H7 (cell line): ENCODE measurements around the gene AUTS2. TPM values are rescaled to one million over a fixed set of nuclear protein-coding genes. Genes with fewer than 3 reads are reported as not detected.

Experiments
- DNase-seq: peaks from one replicate; pipeline ENCODE4 v3.0.0; 2012
- H3K27me3 ChIP-seq: 2 replicates; pipeline ENCODE4 v1.6.0; 2011; ENCODE audit warnings: mild to moderate bottlenecking, low read length; ENCODE audit not compliant: control insufficient read depth, insufficient read depth
- H3K36me3 ChIP-seq: replicated peaks from 2 replicates; pipeline ENCODE4 v1.5.1; 2011; ENCODE audit warnings: low read length; ENCODE audit not compliant: control insufficient read depth, insufficient read depth
- H3K4me3 ChIP-seq: 2 replicates; pipeline ENCODE4 v1.5.1; 2011; ENCODE audit warnings: low read depth, mild to moderate bottlenecking, control low read depth, low read length, moderate library complexity; ENCODE audit not compliant: insufficient read depth
- total RNA-seq: library from RNA; depleted of rRNA; stranded (reverse); fragments of >200 nt; shearing (Covaris generic); gene quantifications from 2 replicates; pipeline ENCODE4 v1.2.3, GENCODE V29; 2014

AUTS2 gene
- total RNA-seq, 1 experiment from 2014 or later = 16.1 TPM

DNA sequence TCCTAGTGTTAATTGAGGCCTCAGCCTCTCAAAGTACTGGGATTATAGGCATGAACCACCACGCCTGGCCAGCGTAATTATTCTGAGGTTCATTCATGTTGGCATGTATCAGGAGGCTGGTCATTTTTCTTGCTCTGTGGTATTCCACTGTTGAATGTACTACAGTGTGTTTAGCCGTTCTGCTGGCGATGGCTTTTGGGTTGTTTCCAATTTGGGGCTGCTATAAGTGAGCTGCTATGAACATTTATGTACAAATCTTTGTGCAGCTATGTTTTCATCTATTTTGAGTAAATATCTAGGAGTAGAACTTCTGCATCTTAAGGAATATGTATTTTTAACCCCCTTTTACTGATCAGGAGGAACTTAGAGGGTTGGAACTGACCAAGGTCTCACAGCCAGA lies 145.8 kb downstream of the AUTS2 start:
- no peak for DNase-seq
- no peaks in the 10 kb centered on the region for H3K27me3 ChIP-seq
- no peaks in the 10 kb centered on the region for H3K36me3 ChIP-seq
- no peak overlapping the region for H3K4me3 ChIP-seq

DNA sequence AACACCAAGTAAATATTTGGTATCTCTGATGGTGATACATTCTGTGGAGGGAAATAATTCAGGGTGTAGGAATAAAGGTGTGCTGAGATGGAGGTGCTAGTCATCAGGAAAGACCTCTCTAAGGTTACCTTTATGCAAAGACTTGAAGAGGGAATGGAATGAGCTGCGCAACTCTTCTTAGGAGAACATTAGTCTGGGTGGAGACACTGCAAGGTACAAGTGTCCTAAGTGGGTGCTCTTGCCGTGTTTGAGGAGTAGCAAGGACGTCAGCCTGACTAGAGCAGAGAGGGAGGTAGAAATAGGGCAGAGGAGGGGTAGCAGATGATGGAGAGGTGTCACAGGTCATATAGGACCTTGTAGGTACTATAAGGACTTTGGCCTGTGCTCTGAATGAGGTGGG lies 148.1 kb downstream of the AUTS2 start:
- Histone ChIP-seq H3K36me3 (no peaks in the 10 kb centered on the region), H3K27me3 (no peaks in the 10 kb centered on the region), H3K4me3 (no peak overlapping the region)
- no peak for DNase-seq

DNA sequence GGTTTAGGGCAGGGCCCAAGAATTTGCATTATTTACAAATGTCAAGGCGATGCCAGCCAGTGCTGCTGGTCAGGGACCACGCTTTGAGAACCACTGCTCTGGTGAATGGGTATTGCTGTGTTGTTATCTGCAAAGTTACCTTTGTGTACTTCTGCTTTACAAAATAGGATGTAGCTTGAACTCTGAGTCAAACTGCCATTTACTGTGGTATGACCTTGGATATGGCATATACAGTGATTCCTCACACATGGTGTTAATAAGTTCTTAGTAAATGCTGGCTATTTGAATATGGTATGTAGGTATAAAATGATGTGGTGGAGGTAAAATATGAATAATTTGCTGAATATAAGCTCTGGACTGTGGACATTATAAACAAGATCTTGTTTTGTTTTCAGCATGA lies 148.9 kb downstream of the AUTS2 start:
- Histone ChIP-seq H3K27me3 (no peaks in the 10 kb centered on the region), H3K36me3 (no peaks in the 10 kb centered on the region), H3K4me3 (no peak overlapping the region)
- no peak for DNase-seq

DNA sequence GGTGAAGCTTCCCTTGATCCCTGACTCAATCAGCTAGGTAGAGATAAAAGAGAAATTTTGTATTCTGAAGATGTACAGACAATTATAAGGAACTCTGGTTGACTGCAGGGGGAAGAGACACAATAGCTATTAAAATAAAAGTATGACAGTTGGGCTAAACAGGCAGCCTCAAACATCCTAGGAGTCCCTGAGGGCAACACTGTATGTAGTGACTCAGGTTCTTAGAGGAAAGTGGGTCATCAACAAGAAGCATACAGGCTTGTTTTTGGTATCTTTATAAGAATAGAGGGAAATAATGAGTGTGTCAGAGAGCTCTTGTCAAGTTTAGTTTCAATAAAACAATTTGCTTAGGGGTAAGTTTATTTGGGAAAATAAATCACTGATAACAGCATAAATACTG lies 150.3 kb downstream of the AUTS2 start:
- Histone ChIP-seq H3K4me3 (no peak overlapping the region), H3K36me3 (no peaks in the 10 kb centered on the region), H3K27me3 (no peaks in the 10 kb centered on the region)
- no peak for DNase-seq

DNA sequence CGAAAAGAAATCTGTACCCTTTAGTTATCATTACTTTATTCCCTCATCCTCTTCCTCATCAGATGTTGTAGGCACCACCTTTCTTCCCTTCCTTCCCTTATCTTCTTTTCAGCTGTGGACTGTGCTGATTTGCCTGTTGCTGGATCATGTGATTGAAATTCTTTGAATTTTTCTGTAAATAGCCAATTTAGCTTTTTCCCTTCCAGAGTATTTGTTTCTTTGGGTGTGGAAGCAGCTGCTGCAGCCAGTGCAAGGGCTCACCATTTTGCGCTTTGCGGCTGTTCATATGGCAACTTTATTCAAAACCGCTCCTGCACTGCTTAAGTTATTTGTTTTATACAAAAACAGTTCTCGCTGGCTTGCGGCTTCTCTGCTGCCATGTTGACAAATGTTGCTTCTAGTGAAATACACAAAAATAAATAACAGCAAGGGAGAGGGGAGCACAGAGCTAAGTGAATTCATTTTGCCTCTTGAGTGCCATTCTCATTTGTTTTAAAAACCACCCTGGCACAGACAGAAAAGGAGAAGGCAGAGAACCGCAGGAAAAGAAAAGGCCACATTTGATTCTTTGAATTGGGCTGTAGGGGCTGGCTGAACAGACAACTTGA lies 151.2 kb downstream of the AUTS2 start:
- H3K4me3 ChIP-seq = no peak overlapping the region
- H3K27me3 ChIP-seq = no peaks in the 10 kb centered on the region
- no peak for DNase-seq
- H3K36me3 ChIP-seq = no peaks in the 10 kb centered on the region

DNA sequence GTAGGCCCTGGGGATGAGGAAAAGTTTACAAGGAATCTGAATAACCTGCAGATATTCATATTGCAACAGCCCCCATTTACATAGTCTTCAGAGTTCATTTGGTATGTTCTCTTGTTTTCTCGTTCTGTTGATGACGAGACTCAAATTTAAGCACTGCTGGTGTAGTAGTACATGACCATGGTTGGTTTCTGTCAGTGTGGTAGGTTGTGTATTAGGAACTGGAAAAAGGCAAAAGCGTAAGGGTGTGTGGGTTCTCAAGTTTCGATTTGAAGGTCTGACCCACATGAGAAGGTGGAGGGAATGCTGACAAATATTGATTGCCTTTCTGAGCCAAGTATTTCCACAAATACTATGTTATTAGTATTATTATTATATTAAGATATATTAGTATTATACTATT lies 151.7 kb downstream of the AUTS2 start:
- no peak overlapping the region for H3K4me3 ChIP-seq
- no peaks in the 10 kb centered on the region for H3K36me3 ChIP-seq
- DNase-seq = no peak
- no peaks in the 10 kb centered on the region for H3K27me3 ChIP-seq

DNA sequence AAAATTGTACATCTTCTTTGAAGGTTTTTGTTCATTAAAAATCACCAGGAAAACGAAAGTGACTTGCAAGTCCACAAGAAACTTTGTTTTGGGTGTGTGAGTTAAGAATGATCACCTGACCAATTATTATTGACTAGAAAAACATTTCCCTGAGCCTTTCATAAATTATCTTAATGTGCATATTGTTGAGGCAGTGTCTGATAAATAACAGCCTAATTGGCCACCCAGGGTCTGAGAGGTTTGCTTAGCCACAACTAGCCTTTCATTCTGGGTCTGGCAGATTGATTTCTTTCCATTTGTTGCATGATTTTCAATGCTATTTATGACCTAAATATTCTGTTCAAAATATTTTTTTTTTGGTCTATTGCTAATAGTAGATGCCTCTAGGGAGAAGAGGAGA lies 152.8 kb downstream of the AUTS2 start:
- H3K36me3 ChIP-seq = no peaks in the 10 kb centered on the region
- H3K4me3 ChIP-seq = no peak overlapping the region
- no peaks in the 10 kb centered on the region for H3K27me3 ChIP-seq
- DNase-seq = no peak

DNA sequence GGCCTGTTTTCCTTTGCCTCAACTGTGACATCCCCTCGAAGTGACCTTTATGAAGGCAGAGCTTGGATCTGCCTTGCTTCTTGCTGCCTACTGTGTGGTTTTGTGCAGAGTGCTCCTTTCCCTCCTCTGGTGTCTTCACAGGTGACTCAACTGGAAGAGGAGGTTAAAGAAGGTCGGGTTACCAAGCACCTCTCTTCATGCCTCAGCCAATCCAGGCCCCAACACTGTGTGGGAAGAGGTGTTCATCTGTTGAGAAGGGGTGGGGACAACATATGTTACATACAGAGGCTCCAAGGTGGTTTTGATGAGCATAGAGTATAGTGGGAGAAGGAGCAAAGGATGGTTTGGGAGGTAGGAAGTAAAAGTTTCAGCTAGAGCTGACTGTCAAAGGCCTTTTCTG lies 155.7 kb downstream of the AUTS2 start:
- no peak for DNase-seq
- no peak overlapping the region for H3K4me3 ChIP-seq
- no peaks in the 10 kb centered on the region for H3K36me3 ChIP-seq
- H3K27me3 ChIP-seq = no peaks in the 10 kb centered on the region

DNA sequence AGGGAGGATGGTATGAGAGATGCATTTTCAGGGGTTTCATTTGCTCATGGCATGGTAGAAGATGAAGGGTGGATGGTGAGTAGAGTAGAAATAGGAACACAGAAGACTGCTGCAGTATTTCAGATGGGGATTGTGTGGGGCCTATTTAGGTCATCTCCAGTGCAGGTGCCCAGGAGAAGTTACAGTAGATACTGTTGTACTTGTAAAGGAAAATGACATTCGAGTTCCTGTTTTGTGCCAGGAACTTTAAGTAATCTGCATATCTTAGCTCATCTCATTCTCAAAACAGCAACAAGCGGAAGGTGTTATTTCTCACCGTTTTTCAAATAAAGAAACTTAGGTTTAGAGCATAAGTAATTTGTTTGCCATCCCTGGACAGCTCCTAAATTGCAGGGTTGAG lies 156.2 kb downstream of the AUTS2 start:
- Histone ChIP-seq H3K36me3 (no peaks in the 10 kb centered on the region), H3K27me3 (no peaks in the 10 kb centered on the region), H3K4me3 (no peak overlapping the region)
- no peak for DNase-seq

DNA sequence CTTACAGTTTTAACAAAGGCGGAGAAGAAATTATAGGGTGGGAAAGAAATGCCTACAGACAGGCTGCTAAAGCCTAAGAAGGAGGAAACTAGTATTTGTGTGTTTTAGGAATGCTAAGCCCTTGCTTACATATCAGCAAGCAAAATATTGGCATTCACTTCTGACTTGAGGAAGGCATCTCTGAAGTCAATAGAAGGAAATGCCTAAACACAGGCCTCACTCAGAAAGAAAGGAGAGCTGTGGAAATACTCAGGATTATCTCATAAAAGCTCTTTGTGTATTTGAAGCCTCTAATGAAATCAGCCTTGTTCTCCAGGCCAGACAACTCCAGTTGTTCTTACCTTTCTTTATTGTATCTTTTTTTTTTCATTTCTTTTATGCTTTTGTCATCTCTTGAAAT lies 158.0 kb downstream of the AUTS2 start:
- no peak overlapping the region for H3K4me3 ChIP-seq
- no peaks in the 10 kb centered on the region for H3K27me3 ChIP-seq
- no peak for DNase-seq
- no peaks in the 10 kb centered on the region for H3K36me3 ChIP-seq

DNA sequence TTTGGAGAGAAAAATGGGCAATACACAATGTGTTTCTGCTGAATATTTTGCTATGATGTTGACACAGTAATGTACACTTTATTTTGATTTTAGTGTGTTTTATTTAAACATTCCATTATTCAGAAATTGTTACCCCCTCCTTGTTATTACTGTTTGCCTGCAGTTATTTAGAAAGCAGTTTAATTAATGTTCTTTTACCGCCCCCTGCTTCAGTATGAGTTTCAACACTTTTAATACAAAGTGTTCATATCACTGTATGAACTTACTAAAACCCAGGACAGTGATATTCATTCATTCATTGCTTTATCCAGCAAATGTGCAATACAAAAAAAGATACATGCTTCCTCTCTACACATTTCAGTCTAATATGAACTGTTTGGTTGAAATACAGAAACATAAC lies 159.3 kb downstream of the AUTS2 start:
- DNase-seq = no peak
- H3K36me3 ChIP-seq = no peaks in the 10 kb centered on the region
- H3K4me3 ChIP-seq = no peak overlapping the region

DNA sequence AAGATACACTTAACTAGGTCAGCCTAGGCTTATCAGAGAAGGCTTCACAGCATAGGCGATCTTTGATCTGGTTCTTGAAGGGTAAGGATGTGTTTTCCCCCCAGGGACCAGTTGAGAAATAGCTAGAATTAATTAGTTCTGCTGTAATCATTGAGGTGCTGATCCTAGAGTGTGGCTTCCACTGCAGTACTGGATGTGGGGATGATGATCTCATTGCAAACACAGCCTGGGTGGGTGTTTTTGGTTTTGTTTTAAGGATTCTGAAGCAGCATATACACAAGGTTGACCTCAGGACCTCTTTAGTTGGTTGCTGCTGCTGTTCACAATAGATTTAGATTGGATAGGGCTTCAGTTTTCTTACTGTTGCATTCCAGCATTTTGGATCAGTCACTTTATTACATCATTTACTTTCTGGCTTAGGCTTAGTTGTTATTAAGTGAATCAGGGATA lies 159.7 kb downstream of the AUTS2 start:
- Histone ChIP-seq H3K4me3 (no peak overlapping the region), H3K27me3 (no peaks in the 10 kb centered on the region), H3K36me3 (no peaks in the 10 kb centered on the region)
- DNase-seq = no peak

More for the DNA sequence above, 159.3 kb downstream of the AUTS2 start:
- H3K27me3 ChIP-seq = no peaks in the 10 kb centered on the region

DNA sequence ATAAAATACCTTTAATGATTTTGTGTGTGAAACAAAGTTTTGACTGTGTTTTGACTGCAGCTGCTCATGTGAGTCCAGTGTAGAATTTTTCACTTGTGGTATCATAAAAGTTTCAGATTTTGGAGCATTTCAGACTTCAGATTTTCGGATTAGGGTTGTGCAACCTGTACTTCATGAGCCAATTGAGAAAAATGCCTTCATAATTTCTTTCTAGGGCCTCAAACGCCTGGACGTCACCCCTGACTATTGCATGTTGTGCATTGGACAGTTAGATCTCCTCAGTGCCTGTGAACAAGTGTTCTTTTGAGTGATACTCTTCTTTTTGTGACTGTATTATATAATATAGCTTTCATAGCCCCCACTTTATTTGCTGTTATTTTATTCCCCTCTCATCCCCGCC lies 161.1 kb downstream of the AUTS2 start:
- no peak for DNase-seq
- Histone ChIP-seq H3K27me3 (no peaks in the 10 kb centered on the region), H3K36me3 (no peaks in the 10 kb centered on the region), H3K4me3 (no peak overlapping the region)

DNA sequence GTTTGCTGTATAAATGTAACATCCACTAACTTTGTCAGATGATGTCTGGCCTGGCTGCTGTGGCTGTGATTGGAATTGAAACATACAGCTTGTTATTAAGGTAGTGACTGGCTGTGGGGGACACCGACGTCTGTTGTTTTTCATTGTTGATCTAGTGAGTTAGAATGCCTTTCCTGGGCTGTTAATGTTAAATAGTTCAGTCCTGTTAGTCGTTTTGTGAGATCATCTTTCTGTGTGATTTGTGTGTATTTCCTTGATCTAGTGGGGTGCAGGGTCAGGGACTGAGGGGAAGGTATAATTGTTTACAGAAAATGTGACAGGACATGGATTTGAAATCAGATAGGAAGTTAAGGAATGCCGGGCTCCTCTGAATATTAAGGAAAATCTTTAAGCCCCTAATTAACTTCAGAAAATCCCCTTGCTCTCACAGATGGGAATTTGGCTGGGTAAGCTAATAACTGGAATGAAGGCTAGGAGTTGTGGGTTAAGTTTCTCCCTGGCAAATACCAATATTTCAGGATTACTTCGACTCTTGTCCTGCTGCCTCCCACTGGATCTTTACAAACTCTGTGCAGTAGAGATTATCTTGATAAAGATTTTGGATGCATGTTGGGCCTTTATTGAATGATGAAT lies 163.1 kb downstream of the AUTS2 start:
- DNase-seq = no peak
- Histone ChIP-seq H3K27me3 (no peaks in the 10 kb centered on the region), H3K36me3 (no peaks in the 10 kb centered on the region), H3K4me3 (no peak overlapping the region)

DNA sequence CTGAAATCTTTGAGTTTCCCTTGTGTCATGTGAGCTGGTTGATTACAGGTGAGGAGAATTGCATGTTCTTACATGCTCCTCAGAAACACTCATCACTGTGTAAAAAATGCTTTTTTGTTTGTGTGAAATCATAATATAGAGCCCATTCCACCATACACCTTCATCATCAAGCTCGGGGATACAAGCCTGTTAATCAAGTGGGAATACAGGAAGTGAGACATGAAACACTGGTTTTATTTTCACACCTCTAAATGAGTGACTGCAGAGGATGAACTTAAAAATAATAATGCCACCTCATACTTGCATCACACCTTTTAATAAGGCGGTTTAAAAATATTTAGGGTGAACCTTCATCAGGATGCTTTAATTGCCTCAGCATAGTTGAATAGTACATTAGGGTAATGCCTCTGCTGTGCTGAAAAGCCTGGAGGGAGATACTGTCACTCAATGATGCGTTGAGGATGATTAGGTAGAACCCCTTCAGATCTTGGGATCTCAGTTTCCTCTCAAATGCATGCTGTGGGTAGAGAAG lies 164.6 kb downstream of the AUTS2 start:
- no peak for DNase-seq
- H3K36me3 ChIP-seq = no peaks in the 10 kb centered on the region
- H3K27me3 ChIP-seq = no peaks in the 10 kb centered on the region
- no peak overlapping the region for H3K4me3 ChIP-seq
